ENCODE data around the gene AOPEP. TPM values are rescaled to one million over a fixed set of nuclear protein-coding genes. Genes with fewer than 3 reads are reported as not detected.
A peak's percentile ranks its signal among the peaks of the same experiment; 100 is the strongest.

The AOPEP gene
- total and polyA plus RNA-seq, 2 of the 13 experiments (the other 11 are each of a cell fraction or from before 2014, with no cell fraction given) = 22.2 to 41.6 TPM

GRCh38 chr9:94951324-94952135 is 225.0 kb downstream of the AOPEP start (continued):
- no peak for TF ChIP-seq ZNF609 (CRISPR knock-in tag; IDR thresholded peaks at IDR 0.05; ENCODE audit: borderline replicate concordance)
- TF ChIP-seq RCOR2 (CRISPR knock-in tag; IDR thresholded peaks at IDR 0.05) = peak; percentile 13; the same call in 1 of the 2 replicates
- 0 out of 2 replicates have a peak, but pooled peaks have one; percentile 3 for TF ChIP-seq PPARG (CRISPR knock-in tag; conservative IDR thresholded peaks at IDR 0.05)
- TF ChIP-seq ZBTB20 (CRISPR knock-in tag; IDR thresholded peaks at IDR 0.05; ENCODE audit: borderline replicate concordance, low read depth) = no peak
- TF ChIP-seq ZNF83 (CRISPR knock-in tag; IDR thresholded peaks at IDR 0.05; ENCODE audit: borderline replicate concordance) = no peak
- TF ChIP-seq ZNF350 (CRISPR knock-in tag; IDR thresholded peaks at IDR 0.05; ENCODE audit: borderline replicate concordance, low read depth) = no peak
- TF ChIP-seq EZH2 (conservative IDR thresholded peaks at IDR 0.05; ENCODE audit: low read depth, low read length) = no peak
- TF ChIP-seq EP300 (IDR thresholded peaks at IDR 0.05; ENCODE audit: low read depth in 2 of 2, low read length in 2 of 2) = peak in 1 of 2 experiments; percentile 10; a peak in 1 of 4 replicates
- TF ChIP-seq EP300 (CRISPR knock-in tag; IDR thresholded peaks at IDR 0.05; ENCODE audit: borderline replicate concordance) = no peak
- TF ChIP-seq ZMYM3 (CRISPR knock-in tag; IDR thresholded peaks at IDR 0.05) = no peak
- 0 out of 2 replicates have a peak, but pooled peaks have one; percentile 18 for TF ChIP-seq ZMYM2 (CRISPR knock-in tag; IDR thresholded peaks at IDR 0.05)
- no peak for TF ChIP-seq FOXC1 (CRISPR knock-in tag; IDR thresholded peaks at IDR 0.05; ENCODE audit: borderline replicate concordance)
- no peak for TF ChIP-seq MAFF (IDR thresholded peaks at IDR 0.05; ENCODE audit: low read depth, low read length)
- TF ChIP-seq NR0B2 (CRISPR knock-in tag; IDR thresholded peaks at IDR 0.05) = no peak
- no peak for TF ChIP-seq E2F5 (CRISPR knock-in tag; conservative IDR thresholded peaks at IDR 0.05)
- TF ChIP-seq KDM2A (CRISPR knock-in tag; IDR thresholded peaks at IDR 0.05; ENCODE audit: borderline replicate concordance, low read depth) = no peak
- TF ChIP-seq ZNF878 (CRISPR knock-in tag; IDR thresholded peaks at IDR 0.05) = no peak
- TF ChIP-seq SALL1 (CRISPR knock-in tag; IDR thresholded peaks at IDR 0.05) = peak; percentile 14; the same call in 1 of the 2 replicates
- TF ChIP-seq NFATC3 (CRISPR knock-in tag; IDR thresholded peaks at IDR 0.05) = no peak
- TF ChIP-seq CREBL2 (CRISPR knock-in tag; IDR thresholded peaks at IDR 0.05; ENCODE audit: borderline replicate concordance) = no peak
- no peak for TF ChIP-seq TBX2 (CRISPR knock-in tag; IDR thresholded peaks at IDR 0.05; ENCODE audit: borderline replicate concordance)
